GM18907 (cell line): ENCODE measurements around the gene VAPB.

Experiments
- ATAC-seq: cut with Tn5 transposase; IDR thresholded peaks from one replicate; pipeline ENCODE4 v1.9.1; 2021; ENCODE audit warnings: mild to moderate bottlenecking, moderate library complexity; ENCODE audit not compliant: unreplicated experiment

The VAPB gene

GRCh38 chr20:58479726-58480440 lies 90.9 kb downstream of the VAPB start:
- no peak for ATAC-seq

GRCh38 chr20:58480551-58481336 lies 91.7 kb downstream of the VAPB start:
- no peak for ATAC-seq

- ATAC-seq = no peak
Measured at GRCh38 chr20:58481481-58482021, 92.5 kb downstream of the VAPB start.

- ATAC-seq = no peak
Measured at GRCh38 chr20:58482416-58482815, 93.4 kb downstream of the VAPB start.

GRCh38 chr20:58483051-58483450 lies 94.0 kb downstream of the VAPB start:
- ATAC-seq = no peak

DNA sequence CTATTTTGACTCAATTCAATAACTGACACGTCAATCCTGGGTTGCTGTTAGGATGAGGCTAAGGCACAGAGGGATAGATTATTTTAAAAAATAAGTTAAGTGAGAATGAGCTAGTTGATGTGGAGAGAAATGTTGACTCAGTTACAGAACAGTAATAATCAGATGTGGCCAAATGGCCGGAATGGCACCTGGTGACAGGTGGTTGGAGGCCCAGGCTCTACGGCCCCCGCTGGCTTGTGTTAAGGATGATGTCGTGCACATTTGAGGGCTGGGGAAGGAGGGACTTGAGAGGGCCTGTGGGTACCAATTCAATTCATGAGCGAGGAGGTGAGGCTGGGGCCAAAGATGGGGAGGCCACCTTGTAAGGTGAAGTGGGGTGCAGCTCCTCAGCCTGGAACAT lies 94.4 kb downstream of the VAPB start:
- ATAC-seq = no peak

GRCh38 chr20:58485393-58485792 lies 96.4 kb downstream of the VAPB start:
- ATAC-seq = no peak

- ATAC-seq = no peak
Measured at GRCh38 chr20:58486207-58486606, 97.2 kb downstream of the VAPB start.

DNA sequence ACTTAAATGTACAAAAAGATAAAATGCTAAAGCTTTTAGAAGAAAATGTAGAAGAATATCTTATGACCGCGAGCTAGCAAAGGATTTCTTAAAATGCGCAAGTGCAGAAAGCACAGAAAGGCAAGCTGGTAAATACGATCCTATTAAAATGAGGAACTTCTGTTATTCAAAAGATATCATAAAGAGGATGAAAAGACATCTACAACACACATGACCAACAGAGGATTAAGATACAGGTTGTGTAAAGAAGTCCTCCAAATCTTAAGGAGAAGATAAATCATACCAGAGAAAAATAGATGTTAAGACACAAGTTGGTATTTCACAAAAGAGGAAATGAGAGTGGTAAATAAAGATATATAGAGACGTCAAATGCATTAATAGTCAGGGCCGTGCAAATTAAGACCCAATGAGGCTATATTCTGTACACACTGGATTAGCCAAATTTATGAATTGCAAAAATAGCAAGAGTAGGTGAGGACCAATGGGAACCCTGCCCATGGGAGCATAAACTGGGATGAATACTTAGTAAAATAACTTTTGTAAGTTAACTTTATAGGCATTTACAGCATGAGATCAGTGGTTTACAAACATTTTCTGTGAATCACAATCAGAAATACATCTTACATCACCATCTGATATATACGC lies 103.2 kb downstream of the VAPB start:
- no peak for ATAC-seq

DNA sequence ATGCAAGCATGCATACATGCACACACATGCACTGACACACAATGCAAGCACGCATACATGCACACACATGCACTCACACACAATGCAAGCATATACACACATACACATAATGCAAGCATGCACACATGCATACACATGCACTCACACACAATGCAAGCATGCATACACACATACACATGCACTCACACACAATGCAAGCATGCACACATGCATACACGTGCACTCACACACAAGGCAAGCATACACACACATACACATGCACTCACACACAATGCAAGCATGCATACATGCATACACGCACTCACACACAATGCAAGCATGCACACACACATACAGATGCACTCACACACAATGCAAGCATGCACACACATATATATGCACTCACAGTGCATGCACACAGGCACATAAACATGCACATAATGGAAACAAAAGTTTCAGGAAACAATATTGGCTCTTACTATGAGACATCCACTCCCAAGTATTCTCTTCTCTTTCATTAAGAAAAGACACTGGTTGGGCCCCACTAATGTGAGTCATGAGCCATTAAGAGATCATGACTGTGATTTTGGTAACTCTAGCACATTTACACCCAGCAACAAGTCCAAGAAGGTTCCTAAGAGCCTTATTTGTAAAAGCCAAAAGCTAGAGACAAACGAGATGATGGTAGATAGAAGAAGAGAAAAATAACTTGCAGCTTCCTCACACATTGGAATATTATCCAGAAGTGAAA lies 103.9 kb downstream of the VAPB start:
- ATAC-seq = no peak

DNA sequence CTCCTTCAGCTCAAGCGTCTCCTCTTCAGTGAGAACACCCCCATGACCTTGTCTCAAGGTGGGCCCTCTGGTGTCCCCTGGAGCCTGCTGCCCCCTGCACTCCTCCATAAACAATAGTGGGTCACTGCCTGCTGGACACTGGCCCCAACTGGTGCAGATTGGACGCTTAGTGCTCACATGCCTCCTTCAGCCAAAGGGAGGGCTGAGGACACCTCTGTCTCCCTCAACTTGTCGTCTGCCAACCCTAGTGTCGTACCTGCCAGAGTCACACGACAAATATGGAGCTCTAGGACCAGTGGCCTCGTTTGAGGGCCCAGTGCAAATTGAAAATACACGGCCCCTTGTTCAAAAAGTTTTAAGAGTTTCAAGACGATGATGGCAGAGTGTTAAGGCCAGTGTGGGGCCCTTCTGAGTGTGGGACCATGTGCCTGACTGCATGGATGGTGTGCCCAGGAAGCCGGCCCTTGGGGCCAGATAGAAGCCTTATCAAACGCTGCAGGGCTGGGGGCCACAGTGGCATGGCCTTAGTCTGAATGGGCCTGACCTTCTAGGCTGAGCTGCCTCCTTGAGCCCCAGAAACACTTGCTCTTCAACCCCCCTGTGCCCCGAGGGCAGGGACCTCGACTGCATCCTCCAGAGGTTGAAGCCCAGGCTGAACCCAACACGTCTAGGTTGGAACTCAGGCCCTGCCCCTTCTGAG lies 106.0 kb downstream of the VAPB start:
- ATAC-seq = no peak

DNA sequence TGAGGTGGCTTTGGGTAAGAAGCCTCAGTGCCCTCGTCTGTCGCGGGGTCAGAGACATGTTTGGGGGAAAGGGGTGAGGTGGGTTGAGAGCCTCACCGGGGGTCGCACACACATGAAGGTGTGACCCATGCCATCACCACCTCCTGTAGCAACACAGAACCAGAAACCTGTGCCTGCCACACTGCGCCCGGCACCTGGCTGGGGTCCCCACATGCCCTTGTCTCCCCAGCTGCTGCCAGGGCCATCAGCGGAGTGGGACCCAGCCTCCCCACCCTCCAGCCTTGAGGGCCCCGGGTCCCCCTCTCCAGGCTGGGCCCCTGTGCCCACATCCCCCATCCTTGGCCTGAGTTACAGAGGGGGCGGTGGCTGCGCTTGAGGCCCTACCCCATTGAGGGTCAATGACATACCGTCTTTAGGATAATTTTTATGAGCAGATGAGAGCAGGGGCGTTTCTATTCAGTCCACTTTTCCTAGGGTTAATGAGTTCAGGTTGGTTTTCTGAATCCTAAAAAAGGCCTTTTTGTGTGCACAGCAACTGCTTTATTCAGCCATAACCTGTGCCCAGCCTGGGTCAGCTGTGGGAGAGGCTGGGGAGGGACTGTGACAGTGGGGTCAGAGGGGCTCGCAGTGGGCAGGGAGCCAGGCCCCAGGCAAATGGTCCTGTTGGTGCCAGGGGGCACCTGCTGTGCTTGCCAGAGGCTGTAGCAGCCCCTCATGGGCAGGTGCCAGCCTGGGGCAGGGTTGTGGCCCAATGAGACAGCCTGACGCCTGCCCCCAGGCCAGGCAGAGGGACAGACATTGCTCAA lies 106.8 kb downstream of the VAPB start:
- ATAC-seq = no peak

DNA sequence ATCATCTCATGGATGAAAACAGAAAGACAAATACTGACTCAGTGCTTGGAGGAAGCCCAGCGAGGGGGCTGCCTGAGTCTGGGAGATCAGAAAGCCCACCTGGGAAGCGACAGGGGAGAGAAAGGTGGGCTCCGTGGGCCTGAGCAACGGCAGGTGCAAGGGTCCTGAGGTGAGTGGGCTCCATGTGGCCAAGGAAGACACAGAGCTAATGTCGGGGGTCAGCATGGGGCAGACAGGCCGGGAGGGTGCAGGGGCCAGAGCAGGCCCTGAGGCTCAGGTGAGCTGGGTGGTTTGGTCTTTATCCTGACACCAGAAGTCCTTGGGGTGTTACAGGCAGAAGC lies 107.4 kb downstream of the VAPB start:
- no peak for ATAC-seq

DNA sequence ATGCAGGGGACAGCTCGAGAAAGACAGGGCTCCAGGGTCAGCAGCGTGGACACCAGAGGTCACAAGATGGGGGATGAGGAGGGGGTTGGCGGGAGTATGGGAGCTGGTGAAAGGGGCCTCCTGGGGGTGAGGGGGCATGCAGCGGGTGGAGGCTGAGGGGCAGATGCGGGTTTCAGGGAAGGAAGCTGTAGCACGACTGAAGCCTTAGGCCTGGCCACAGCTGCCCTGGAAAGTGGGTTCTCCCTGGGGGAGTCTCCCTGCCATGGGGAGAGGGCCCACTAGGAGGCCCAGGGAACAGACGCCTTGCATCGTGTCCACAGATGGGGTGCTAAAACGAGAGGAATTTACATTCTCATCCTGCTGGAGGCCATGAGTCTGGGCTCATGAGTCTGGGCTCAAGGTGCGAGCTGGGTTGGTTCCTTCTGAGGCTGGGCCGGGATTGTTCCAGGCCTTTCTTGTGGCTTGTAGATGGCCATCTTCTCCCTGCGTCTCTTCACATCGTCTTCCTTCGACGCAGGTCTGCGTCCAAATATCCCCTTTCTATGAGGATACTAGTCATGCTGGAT lies 108.1 kb downstream of the VAPB start:
- ATAC-seq = no peak

GRCh38 chr20:58497724-58498469 lies 108.9 kb downstream of the VAPB start:
- no peak for ATAC-seq

- ATAC-seq = no peak
Measured at GRCh38 chr20:58498470-58499068, 109.5 kb downstream of the VAPB start.

- ATAC-seq = no peak
Measured at GRCh38 chr20:58500256-58500655, 111.2 kb downstream of the VAPB start.
